Mesothelial cell of epicardium (in vitro differentiated cells): Measurements from ENCODE around the gene SLC2A6. TPM values are rescaled to one million over a fixed set of nuclear protein-coding genes. Genes with fewer than 3 reads are reported as not detected.

Experiments used
- DNase-seq, 2 experiments: peaks; one replicate each; pipeline ENCODE4 v3.0.0; 2021; ENCODE audit warnings: low spot score in 2 of 2; ENCODE audit not compliant: unreplicated experiment in 2 of 2
- H3K27ac Mint-ChIP-seq: 2 replicates; pipeline ENCODE4 v1.8.0; 2021; ENCODE audit warnings: mixed read lengths
- H3K27me3 Mint-ChIP-seq: 2 replicates; pipeline ENCODE4 v1.8.0; 2021; ENCODE audit warnings: low read depth, mixed read lengths
- H3K36me3 Mint-ChIP-seq: 2 replicates; pipeline ENCODE4 v1.8.0; 2021; ENCODE audit warnings: mixed read lengths
- H3K4me1 Mint-ChIP-seq: 2 replicates; pipeline ENCODE4 v1.8.0; 2021; ENCODE audit warnings: mixed read lengths
- H3K4me3 Mint-ChIP-seq: 2 replicates; pipeline ENCODE4 v1.8.0; 2021; ENCODE audit warnings: mild to moderate bottlenecking, moderate library complexity, mixed read lengths
- H3K9me3 Mint-ChIP-seq: 2 replicates; pipeline ENCODE4 v1.8.0; 2021; ENCODE audit warnings: mixed read lengths
- total RNA-seq: library from RNA; stranded (reverse); gene quantifications from 3 replicates; pipeline ENCODE4 v1.2.1, GENCODE V29; 2021
- TF ChIP-seq, protein P1 (sequence below): fragments of 200-600 bp; sonication (generic); IDR thresholded peaks from one replicate; pipeline ENCODE4 v1.5.0; 2021; ENCODE audit warnings: antibody characterized with exemption; ENCODE audit not compliant: unreplicated experiment

Gene SLC2A6
- total RNA-seq, 1 donor from 2014 or later, result 9.0 TPM

DNA sequence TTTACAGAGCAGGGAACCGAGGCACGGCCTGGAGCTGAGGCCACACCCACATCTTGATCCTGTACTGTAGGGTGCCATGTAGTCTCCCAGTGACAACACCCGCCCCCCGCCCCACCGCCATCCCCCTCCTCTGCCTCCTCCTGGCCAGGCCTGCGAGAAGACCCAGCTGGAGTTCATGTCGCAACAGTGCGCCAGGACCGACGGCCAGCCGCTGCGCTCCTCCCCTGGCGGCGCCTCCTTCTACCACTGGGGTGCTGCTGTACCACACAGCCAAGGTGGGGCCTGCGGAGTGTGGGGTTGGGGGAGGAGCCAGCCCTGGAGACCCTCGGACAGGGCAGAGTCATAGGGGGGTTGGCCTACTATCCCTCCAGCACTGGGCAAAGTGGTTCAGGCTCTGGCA lies 42.2 kb downstream of the SLC2A6 start:
- TF ChIP-seq, protein P1, sequence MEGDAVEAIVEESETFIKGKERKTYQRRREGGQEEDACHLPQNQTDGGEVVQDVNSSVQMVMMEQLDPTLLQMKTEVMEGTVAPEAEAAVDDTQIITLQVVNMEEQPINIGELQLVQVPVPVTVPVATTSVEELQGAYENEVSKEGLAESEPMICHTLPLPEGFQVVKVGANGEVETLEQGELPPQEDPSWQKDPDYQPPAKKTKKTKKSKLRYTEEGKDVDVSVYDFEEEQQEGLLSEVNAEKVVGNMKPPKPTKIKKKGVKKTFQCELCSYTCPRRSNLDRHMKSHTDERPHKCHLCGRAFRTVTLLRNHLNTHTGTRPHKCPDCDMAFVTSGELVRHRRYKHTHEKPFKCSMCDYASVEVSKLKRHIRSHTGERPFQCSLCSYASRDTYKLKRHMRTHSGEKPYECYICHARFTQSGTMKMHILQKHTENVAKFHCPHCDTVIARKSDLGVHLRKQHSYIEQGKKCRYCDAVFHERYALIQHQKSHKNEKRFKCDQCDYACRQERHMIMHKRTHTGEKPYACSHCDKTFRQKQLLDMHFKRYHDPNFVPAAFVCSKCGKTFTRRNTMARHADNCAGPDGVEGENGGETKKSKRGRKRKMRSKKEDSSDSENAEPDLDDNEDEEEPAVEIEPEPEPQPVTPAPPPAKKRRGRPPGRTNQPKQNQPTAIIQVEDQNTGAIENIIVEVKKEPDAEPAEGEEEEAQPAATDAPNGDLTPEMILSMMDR, result no peak
- no peak overlapping the region for H3K27ac Mint-ChIP-seq
- H3K4me3 Mint-ChIP-seq, result no peak overlapping the region
- DNase-seq, result no peak
- H3K9me3 Mint-ChIP-seq, result no peaks in the 10 kb centered on the region
- H3K36me3 Mint-ChIP-seq, result no peaks in the 10 kb centered on the region
- H3K4me1 Mint-ChIP-seq, result no peaks in the 10 kb centered on the region
- H3K27me3 Mint-ChIP-seq, result peaks cover 5% of the 10 kb centered on the region

DNA sequence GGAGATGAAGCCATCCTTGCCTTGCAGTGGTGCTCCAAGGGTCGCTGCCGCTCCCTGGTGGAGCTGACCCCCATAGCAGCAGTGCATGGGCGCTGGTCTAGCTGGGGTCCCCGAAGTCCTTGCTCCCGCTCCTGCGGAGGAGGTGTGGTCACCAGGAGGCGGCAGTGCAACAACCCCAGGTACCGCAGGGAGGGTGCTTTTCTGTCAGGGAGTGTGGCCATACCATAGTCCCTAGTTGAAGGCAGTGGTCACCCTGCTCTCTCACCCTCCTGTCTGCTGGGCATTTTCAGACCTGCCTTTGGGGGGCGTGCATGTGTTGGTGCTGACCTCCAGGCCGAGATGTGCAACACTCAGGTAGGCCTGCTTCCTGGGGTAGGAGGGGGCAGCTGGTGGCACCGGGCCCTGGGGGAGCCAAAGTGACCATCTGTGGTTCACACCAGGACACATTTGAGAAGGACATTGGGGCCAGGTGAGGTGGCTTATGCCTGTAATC lies 45.5 kb downstream of the SLC2A6 start:
- TF ChIP-seq, protein P1, result no peak
- DNase-seq, result no peak
- H3K36me3 Mint-ChIP-seq, result no peaks in the 10 kb centered on the region
- peaks cover 14% of the 10 kb centered on the region for H3K27me3 Mint-ChIP-seq
- H3K4me1 Mint-ChIP-seq, result peaks cover 2% of the 10 kb centered on the region
- no peaks in the 10 kb centered on the region for H3K9me3 Mint-ChIP-seq
- H3K4me3 Mint-ChIP-seq, result no peak overlapping the region
- H3K27ac Mint-ChIP-seq, result no peak overlapping the region

DNA sequence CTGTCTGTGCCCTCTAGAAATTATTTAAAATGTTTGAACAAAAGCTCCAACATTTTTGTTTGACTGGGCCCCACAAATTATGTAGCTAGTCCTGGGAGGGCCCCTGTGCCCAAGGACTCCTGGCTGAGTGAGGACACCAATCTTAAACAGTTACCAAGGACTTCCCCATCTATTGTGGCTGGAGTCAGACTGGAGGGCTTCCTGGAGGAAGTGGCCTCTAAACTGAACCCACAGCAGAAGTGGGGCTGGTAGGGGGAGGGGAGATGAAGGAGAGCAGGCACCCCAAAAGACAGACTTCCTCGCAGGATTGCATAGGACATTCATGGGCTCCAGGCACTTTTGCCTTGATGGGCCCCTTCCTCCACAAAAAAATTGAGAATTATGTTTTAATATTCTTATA lies 48.7 kb downstream of the SLC2A6 start:
- Mint-ChIP-seq H3K4me3 (peak overlapping the region; percentile 22), H3K9me3 (no peaks in the 10 kb centered on the region), H3K36me3 (peaks cover 3% of the 10 kb centered on the region), H3K4me1 (peaks cover 4% of the 10 kb centered on the region), H3K27ac (no peak overlapping the region), H3K27me3 (peaks cover 30% of the 10 kb centered on the region)
- no peak for DNase-seq
- TF ChIP-seq, protein P1, result no peak

DNA sequence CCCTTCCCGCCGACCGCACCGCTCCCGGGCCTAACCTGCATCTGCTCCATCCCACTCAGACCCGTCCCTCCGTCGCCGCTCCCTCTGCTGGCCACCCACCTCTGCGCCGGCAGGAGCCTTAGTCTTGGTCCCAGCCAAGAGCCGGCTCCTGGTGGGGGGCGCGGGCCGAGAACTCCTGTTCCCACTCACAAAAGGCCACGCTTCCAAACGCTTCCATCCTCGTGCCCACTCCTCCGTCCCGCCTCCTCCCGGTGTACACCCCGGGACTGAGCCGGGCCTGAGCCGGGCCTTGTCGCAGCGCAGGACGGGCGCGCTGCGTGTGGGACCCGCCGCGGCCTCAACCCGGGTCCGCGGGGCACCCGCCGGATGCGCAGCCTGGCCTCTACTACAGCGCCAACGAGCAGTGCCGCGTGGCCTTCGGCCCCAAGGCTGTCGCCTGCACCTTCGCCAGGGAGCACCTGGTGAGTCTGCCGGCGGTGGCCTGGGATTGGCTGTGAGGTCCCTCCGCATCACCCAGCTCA lies 49.2 kb downstream of the SLC2A6 start:
- DNase-seq, result peak; percentile 50 to 73
- TF ChIP-seq, protein P1, result peak; percentile 25
- Mint-ChIP-seq H3K4me1 (peaks cover 4% of the 10 kb centered on the region), H3K27ac (no peak overlapping the region), H3K27me3 (peaks cover 30% of the 10 kb centered on the region), H3K36me3 (peaks cover 3% of the 10 kb centered on the region), H3K9me3 (no peaks in the 10 kb centered on the region), H3K4me3 (peak overlapping the region; percentile 40)

DNA sequence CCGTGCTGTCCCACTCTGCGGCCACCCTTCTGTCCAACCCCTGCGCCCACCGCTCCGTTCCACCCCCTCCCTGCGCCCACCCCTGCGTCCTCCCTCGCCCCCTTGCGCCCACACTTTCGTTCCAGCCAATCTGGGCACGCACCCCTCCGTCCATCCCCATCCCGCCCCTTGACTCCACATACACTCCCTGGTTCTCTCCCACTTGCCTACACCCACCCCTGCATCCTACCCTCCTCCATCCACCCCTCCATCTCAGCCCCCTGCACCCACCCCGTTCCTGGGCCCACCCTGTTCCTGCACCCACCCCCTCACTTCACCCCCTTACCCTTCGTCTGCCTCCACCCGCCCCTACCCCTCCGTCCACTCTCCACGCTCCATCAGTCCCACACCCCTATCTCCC lies 49.7 kb downstream of the SLC2A6 start:
- H3K9me3 Mint-ChIP-seq, result no peaks in the 10 kb centered on the region
- DNase-seq, result no peak
- peaks cover 3% of the 10 kb centered on the region for H3K36me3 Mint-ChIP-seq
- no peak overlapping the region for H3K27ac Mint-ChIP-seq
- no peak overlapping the region for H3K4me3 Mint-ChIP-seq
- peaks cover 30% of the 10 kb centered on the region for H3K27me3 Mint-ChIP-seq
- H3K4me1 Mint-ChIP-seq, result peaks cover 4% of the 10 kb centered on the region
- TF ChIP-seq, protein P1, result no peak
